HepG2 (cell line): ENCODE results near the gene P2RX7. TPM values are rescaled to one million over a fixed set of nuclear protein-coding genes. Genes with fewer than 3 reads are reported as not detected.

Experiments used
- CEBPG ChIP-seq: IDR thresholded peaks from 2 replicates; pipeline ENCODE4 v1.6.1; 2016
- CEBPZ ChIP-seq: IDR thresholded peaks from 2 replicates; pipeline ENCODE4 v1.6.1; 2012; ENCODE audit warnings: low read length, improper control_type of control experiment
- DDIT3 ChIP-seq: sonication (generic); formaldehyde crosslinking; IDR thresholded peaks from 2 replicates; pipeline ENCODE4 v1.4.0; 2020; ENCODE audit warnings: mild to moderate bottlenecking, missing genetic modification reagents
- FOSL2 ChIP-seq: sonication (generic); formaldehyde crosslinking; IDR thresholded peaks from 2 replicates; pipeline ENCODE4 v1.4.0; 2020; ENCODE audit warnings: missing genetic modification reagents
- FOXA3 ChIP-seq: IDR thresholded peaks from 2 replicates; pipeline ENCODE4 v1.6.1; 2016; ENCODE audit warnings: missing genetic modification reagents, missing compliant biosample characterization
- HNF4G ChIP-seq, 2 experiments: sonication (generic) in 1 of 2; formaldehyde crosslinking in 1 of 2; IDR thresholded peaks; 2 replicates each; pipeline versions ENCODE4 v1.4.0 to v1.6.1; 2011 to 2020; ENCODE audit warnings: borderline replicate concordance in 2 of 2, low read depth in 2 of 2, mild to moderate bottlenecking in 2 of 2, low read length in 1 of 2, missing genetic modification reagents in 1 of 2, moderate library complexity in 1 of 2
- PAXIP1 ChIP-seq: sonication (generic); formaldehyde crosslinking; conservative IDR thresholded peaks from 2 replicates; pipeline ENCODE4 v1.4.0; 2020; ENCODE audit warnings: mild to moderate bottlenecking, missing genetic modification reagents, moderate library complexity
- RARA ChIP-seq: IDR thresholded peaks from 2 replicates; pipeline ENCODE4 v1.6.1; 2016; ENCODE audit warnings: missing genetic modification reagents, missing compliant biosample characterization
- RFX1 ChIP-seq: fragments of 450-650 bp; IDR thresholded peaks from 2 replicates; pipeline ENCODE4 v1.6.1; 2017
- SMAD9 ChIP-seq: sonication (generic); formaldehyde crosslinking; IDR thresholded peaks from 2 replicates; pipeline ENCODE4 v1.5.1; 2020; ENCODE audit warnings: mild to moderate bottlenecking, missing genetic modification reagents
- TAF15 ChIP-seq: fragments of 200-400 bp; formaldehyde crosslinking; IDR thresholded peaks from one replicate; pipeline ENCODE4 v1.6.1; 2018; ENCODE audit warnings: mild to moderate bottlenecking, low read depth, low read length; ENCODE audit not compliant: poor library complexity, severe bottlenecking
- TFE3 ChIP-seq: IDR thresholded peaks from 2 replicates; pipeline ENCODE4 v1.6.1; 2016
- ZFP36L1 ChIP-seq: sonication (generic); formaldehyde crosslinking; IDR thresholded peaks from 2 replicates; pipeline ENCODE4 v1.8.0; 2022; ENCODE audit warnings: mild to moderate bottlenecking, missing genetic modification reagents, moderate library complexity
- polyA plus RNA-seq, 8 experiments: library from polyadenylated mRNA; depleted of rRNA in 3 of 8; stranded (reverse) in 7 of 8; unstranded in 1 of 8; fragments of >200 nt; fragmentation: Illumina TruSeq in 4 of 8; extraction: Trizol in 4 of 8; gene quantifications; 2 replicates each; pipeline versions ENCODE4 v1.2.1 to v1.2.3, GENCODE V29; 2011 to 2016; ENCODE audit warnings: low read depth in 4 of 8, missing spikeins in 1 of 8, mixed read lengths in 1 of 8; ENCODE audit not compliant: insufficient read depth in 1 of 8
- total RNA-seq, 5 experiments: library from RNA; depleted of rRNA; stranded (reverse); fragments of >200 nt; fragmentation: Illumina TruSeq; extraction: Trizol; gene quantifications; 2 replicates each; pipeline ENCODE4 v1.2.3, GENCODE V29; 2016; ENCODE audit warnings: low read depth in 1 of 5

Gene P2RX7
- total and polyA plus RNA-seq, 2 of the 13 experiments (the other 11 are each of a cell fraction or from before 2014, with no cell fraction given), result 0.13 to 0.73 TPM

- TF ChIP-seq CEBPG (peak; percentile 72), TFE3 (CRISPR knock-in tag) (no peak), HNF4G (IDR thresholded peaks at IDR 0.05; ENCODE audit: borderline replicate concordance, low read depth, low read length) (0 out of 2 replicates have a peak, but pooled peaks have one; percentile 16), HNF4G (CRISPR knock-in tag; IDR thresholded peaks at IDR 0.05; ENCODE audit: borderline replicate concordance, low read depth) (no peak), FOXA3 (CRISPR knock-in tag) (peak; percentile 76), PAXIP1 (CRISPR knock-in tag) (peak; percentile 62), TAF15 (no peak), RFX1 (no peak), FOSL2 (no peak), DDIT3 (CRISPR knock-in tag) (no peak), RARA (peak; percentile 46; the same call in 1 of the 2 replicates), CEBPZ (no peak), ZFP36L1 (CRISPR knock-in tag) (no peak), SMAD9 (CRISPR knock-in tag) (no peak)
Measured at GRCh38 chr12:121116318-121117225, 16.1 kb upstream of the P2RX7 start (continued).
